Gastroesophageal sphincter (tissue), 4 donors: ENCODE data around the gene ZNF518B. TPM values are rescaled to one million over a fixed set of nuclear protein-coding genes. Genes with fewer than 3 reads are reported as not detected.

Experiments used
- ATAC-seq: fragments of 150-250 bp; one replicate; pipeline ENCODE4 v1.9.1; 2016; ENCODE audit warnings: mild to moderate bottlenecking, moderate library complexity
- H3K27ac ChIP-seq, 4 donors: fragments of 200-600 bp; sonication (generic) in 3 of 4; 1 replicate in 3 of 4; 2 replicates in 1 of 4; pipeline ENCODE4 v1.5.1; 2016 to 2019
- H3K27me3 ChIP-seq: fragments of 200-600 bp; sonication (generic); one replicate; pipeline ENCODE4 v1.5.1; 2019
- H3K36me3 ChIP-seq, 2 donors: fragments of 200-600 bp; sonication (generic); one replicate each; pipeline ENCODE4 v1.5.1; 2019; ENCODE audit warnings: control low read depth in 1 of 2
- H3K4me1 ChIP-seq, 3 donors: fragments of 200-600 bp; sonication (generic); 1 replicate in 2 of 3; 2 replicates in 1 of 3; pipeline ENCODE4 v1.5.1; 2016 to 2019; ENCODE audit warnings: control low read depth in 2 of 3
- H3K4me3 ChIP-seq, 2 donors: fragments of 200-600 bp; sonication (generic); one replicate each; pipeline ENCODE4 v1.5.1; 2019; ENCODE audit warnings: mild to moderate bottlenecking in 1 of 2, moderate library complexity in 1 of 2
- H3K9me3 ChIP-seq, 3 donors: fragments of 200-600 bp; sonication (generic); one replicate each; pipeline ENCODE4 v1.5.1; 2017 to 2019; ENCODE audit warnings: control low read depth in 2 of 3
- EP300 ChIP-seq: sonication (generic); formaldehyde crosslinking; IDR thresholded peaks from one replicate; pipeline ENCODE4 v1.6.1; 2017; ENCODE audit warnings: antibody characterized with exemption, mild to moderate bottlenecking
- POLR2A ChIP-seq, 2 donors: fragments of 450-650 bp; IDR thresholded peaks; one replicate each; pipeline ENCODE4 v1.6.1; 2017; ENCODE audit warnings: antibody characterized with exemption in 2 of 2, mild to moderate bottlenecking in 2 of 2, moderate library complexity in 1 of 2
- POLR2AphosphoS5 ChIP-seq: sonication (generic); formaldehyde crosslinking; IDR thresholded peaks from one replicate; pipeline ENCODE4 v1.6.1; 2017; ENCODE audit warnings: antibody characterized with exemption
- WGBS, 2 donors: methylation state at CpG; one replicate each; pipeline ENCODE4 v1.1.5; 2018; ENCODE audit warnings: low coverage in 1 of 2; 5-methylcytosine and 5-hydroxymethylcytosine counted together
- total RNA-seq, 4 donors: library from RNA; depleted of rRNA; stranded (reverse); fragments of >200 nt; gene quantifications; one replicate each; pipeline ENCODE4 v1.1.0, GENCODE V29; 2016
- TF ChIP-seq, protein P1 (sequence below), 4 experiments: fragments of 200-600 bp in 2 of 4; fragments of 450-650 bp in 2 of 4; sonication (generic) in 1 of 4; IDR thresholded peaks; one replicate each; pipeline ENCODE4 v1.5.1; 2017 to 2019; ENCODE audit warnings: antibody characterized with exemption in 4 of 4, mild to moderate bottlenecking in 2 of 4, moderate library complexity in 2 of 4

The ZNF518B gene
- total RNA-seq, 4 donors from 2014 or later = 28.7 to 36.5 (median 32.8) TPM

DNA sequence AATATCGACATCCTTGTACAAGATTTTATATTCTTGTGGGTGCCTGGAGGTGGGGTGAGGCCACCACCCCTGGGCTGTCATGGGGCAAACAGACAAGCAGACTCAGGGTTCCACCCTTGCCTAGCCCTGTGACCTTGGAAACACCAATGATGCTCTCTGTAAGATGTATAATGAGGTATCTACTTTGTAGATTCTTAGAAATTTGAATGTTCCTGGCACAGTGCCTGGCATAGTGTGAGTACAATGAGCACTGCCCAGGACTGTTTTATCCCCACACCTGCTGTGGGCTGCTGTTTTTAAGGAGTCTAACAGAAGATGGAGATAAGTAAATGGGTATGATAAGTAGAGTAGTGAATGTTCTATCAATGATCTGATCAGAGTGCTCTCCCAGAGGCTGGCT, 3.1 kb downstream of the ZNF518B start:
- Histone ChIP-seq H3K4me3 (no peak overlapping the region), H3K27ac (no peak overlapping the region), H3K27me3 (no peaks in the 10 kb centered on the region), H3K9me3 (peaks cover 0 to 19% (median 0%) of the 10 kb centered on the region in 3 donors), H3K36me3 (peaks cover 0 to 51% of the 10 kb centered on the region in 2 donors), H3K4me1 (peaks cover 0 to 20% (median 0%) of the 10 kb centered on the region in 3 donors)
- no peak for TF ChIP-seq POLR2A (IDR thresholded peaks at IDR 0.05)
- TF ChIP-seq EP300 = no peak
- TF ChIP-seq, protein P1, sequence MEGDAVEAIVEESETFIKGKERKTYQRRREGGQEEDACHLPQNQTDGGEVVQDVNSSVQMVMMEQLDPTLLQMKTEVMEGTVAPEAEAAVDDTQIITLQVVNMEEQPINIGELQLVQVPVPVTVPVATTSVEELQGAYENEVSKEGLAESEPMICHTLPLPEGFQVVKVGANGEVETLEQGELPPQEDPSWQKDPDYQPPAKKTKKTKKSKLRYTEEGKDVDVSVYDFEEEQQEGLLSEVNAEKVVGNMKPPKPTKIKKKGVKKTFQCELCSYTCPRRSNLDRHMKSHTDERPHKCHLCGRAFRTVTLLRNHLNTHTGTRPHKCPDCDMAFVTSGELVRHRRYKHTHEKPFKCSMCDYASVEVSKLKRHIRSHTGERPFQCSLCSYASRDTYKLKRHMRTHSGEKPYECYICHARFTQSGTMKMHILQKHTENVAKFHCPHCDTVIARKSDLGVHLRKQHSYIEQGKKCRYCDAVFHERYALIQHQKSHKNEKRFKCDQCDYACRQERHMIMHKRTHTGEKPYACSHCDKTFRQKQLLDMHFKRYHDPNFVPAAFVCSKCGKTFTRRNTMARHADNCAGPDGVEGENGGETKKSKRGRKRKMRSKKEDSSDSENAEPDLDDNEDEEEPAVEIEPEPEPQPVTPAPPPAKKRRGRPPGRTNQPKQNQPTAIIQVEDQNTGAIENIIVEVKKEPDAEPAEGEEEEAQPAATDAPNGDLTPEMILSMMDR (IDR thresholded peaks at IDR 0.05) = no peak
- no peak for TF ChIP-seq POLR2AphosphoS5
- 100% methylated on average over 1 of the region's 1 CpG; no CpG with 5 or more reads in 1 of the 2 donors for whole genome bisulfite sequencing, 2 donors
- ATAC-seq = no peak

DNA sequence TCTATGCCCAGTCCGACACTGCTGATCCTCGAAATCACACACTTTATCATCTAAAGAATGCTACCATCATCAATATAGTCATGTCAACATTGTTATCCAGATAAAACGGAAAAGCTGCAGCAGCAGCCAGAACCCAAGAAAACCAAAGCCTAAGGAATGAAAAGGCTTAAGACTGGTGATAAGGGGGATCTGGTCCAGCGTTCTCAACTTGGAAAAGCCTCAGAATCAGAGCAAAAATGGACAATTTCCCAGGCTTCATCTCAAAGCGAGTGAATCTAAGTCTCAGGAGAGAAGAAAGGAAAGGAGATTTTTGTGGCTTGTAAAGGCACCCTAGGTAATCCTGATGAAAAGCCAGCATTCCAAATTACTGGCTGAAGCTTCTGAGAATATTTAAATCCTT, 8.2 kb downstream of the ZNF518B start:
- Histone ChIP-seq H3K27me3 (no peaks in the 10 kb centered on the region), H3K36me3 (peaks cover 5 to 87% of the 10 kb centered on the region in 2 donors), H3K9me3 (peaks cover 0 to 68% (median 0%) of the 10 kb centered on the region in 3 donors), H3K4me1 (no peaks in the 10 kb centered on the region), H3K27ac (no peak overlapping the region), H3K4me3 (no peak overlapping the region)
- ATAC-seq = no peak
- no peak for TF ChIP-seq POLR2AphosphoS5
- no peak for TF ChIP-seq EP300
- TF ChIP-seq POLR2A (IDR thresholded peaks at IDR 0.05) = no peak
- TF ChIP-seq, protein P1 (IDR thresholded peaks at IDR 0.05) = no peak
- WGBS, 2 donors = 83 to 89% methylated on average over 5 of the region's 5 CpGs

DNA sequence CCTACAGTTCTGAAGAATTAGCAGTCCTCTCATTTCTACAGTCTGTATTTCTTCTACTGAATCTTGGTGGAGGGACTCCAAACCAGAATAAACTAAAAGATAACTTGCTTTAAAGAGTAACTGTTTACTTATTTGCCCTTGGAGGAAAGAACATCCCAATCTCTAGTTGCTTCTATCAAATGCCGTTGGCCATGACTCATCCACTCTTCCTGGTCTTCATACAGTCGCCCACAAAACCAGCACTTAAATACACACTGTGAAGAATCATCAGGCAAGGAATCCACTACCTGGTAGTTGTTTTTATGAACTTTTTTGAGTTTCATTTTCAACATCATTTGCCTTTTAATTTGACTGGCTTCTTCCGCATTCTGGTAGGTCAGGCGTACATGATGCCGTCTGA, 14.2 kb downstream of the ZNF518B start:
- H3K9me3 ChIP-seq = peaks cover 0 to 64% (median 2%) of the 10 kb centered on the region in 3 donors
- no peak overlapping the region for H3K27ac ChIP-seq
- TF ChIP-seq, protein P1 (IDR thresholded peaks at IDR 0.05) = no peak
- TF ChIP-seq POLR2A (IDR thresholded peaks at IDR 0.05) (no peak), POLR2AphosphoS5 (no peak), EP300 (no peak)
- peaks cover 5 to 36% of the 10 kb centered on the region in 2 donors for H3K36me3 ChIP-seq
- no peaks in the 10 kb centered on the region for H3K4me1 ChIP-seq
- ATAC-seq = no peak
- H3K27me3 ChIP-seq = no peaks in the 10 kb centered on the region
- H3K4me3 ChIP-seq = no peak overlapping the region
- WGBS, 2 donors = 97 to 98% methylated on average over 5 of the region's 5 CpGs

DNA sequence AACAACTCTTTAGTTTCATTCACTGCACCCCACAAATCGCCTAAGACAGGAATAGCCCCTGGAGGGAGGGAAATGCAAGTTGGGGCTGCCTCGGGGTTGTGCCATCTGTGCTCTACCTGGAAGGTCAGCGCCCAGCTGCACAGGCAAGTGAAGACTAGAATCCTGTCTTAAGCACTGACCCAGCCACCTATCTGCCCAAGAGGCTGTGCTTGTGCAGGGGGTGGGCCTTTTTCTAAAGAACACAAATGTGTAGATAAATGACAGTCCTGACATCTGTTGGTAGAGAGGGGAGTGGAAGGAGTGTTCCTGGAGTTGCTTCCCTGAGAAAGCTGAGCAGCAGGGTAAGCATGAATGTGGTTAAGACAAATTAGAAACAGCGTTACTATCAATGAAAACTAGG, 15.7 kb downstream of the ZNF518B start:
- Histone ChIP-seq H3K9me3 (peaks cover 0 to 49% (median 2%) of the 10 kb centered on the region in 3 donors), H3K27ac (no peak overlapping the region), H3K27me3 (no peaks in the 10 kb centered on the region), H3K4me3 (no peak overlapping the region), H3K36me3 (peaks cover 5 to 28% of the 10 kb centered on the region in 2 donors), H3K4me1 (no peaks in the 10 kb centered on the region)
- 75 to 82% methylated on average over 2 to 4 of the region's 4 CpGs for WGBS, 2 donors
- TF ChIP-seq POLR2A (IDR thresholded peaks at IDR 0.05) (no peak), POLR2AphosphoS5 (no peak), EP300 (no peak)
- TF ChIP-seq, protein P1 (IDR thresholded peaks at IDR 0.05) = no peak
- ATAC-seq = no peak

DNA sequence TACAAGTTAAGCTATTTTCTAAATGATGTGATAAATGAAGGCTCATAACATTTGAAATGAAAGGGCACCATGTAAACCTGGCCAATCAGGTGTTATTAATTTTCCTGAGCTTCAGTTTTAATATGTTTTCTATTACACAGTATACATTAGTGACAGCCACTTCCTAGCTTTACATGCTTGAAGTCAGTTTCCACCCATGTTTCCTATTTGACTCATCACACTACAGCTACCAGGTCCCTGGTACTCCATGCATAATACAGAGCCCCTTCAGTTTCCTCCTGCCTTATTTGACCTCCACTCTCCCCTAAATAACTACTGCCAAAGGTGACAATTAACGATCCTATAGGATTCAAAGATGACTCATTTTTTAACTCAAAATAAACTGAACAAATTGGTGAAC, 18.3 kb downstream of the ZNF518B start:
- H3K36me3 ChIP-seq = peaks cover 0 to 2% of the 10 kb centered on the region in 2 donors
- no peak overlapping the region for H3K4me3 ChIP-seq
- 67 to 80% methylated on average over 1 of the region's 1 CpG for WGBS, 2 donors
- no peak for ATAC-seq
- no peaks in the 10 kb centered on the region for H3K27me3 ChIP-seq
- TF ChIP-seq EP300 = no peak
- no peak for TF ChIP-seq POLR2AphosphoS5
- no peak for TF ChIP-seq POLR2A (IDR thresholded peaks at IDR 0.05)
- TF ChIP-seq, protein P1 (IDR thresholded peaks at IDR 0.05) = no peak
- no peaks in the 10 kb centered on the region for H3K4me1 ChIP-seq
- no peak overlapping the region for H3K27ac ChIP-seq
- peaks cover 0 to 24% (median 2%) of the 10 kb centered on the region in 3 donors for H3K9me3 ChIP-seq
